Keratinocyte (primary cell): ENCODE measurements around the gene PLXDC2. TPM values are rescaled to one million over a fixed set of nuclear protein-coding genes. Genes with fewer than 3 reads are reported as not detected.

ENCODE experiments used
- DNase-seq: peaks from one replicate; pipeline ENCODE4 v3.0.0-alpha.2; 2011; ENCODE audit warnings: low read depth, missing footprints, low spot score
- FAIRE-seq: peaks from 2 replicates; lab custom pipeline; 2011; peaks lifted over from hg19 to GRCh38; lab: Jason Lieb, UNC
- H2AFZ ChIP-seq: 2 replicates; pipeline ENCODE4 v1.6.0; 2012; ENCODE audit warnings: low read length, control low read depth, inconsistent platforms; ENCODE audit not compliant: control insufficient read depth
- H3K27ac ChIP-seq: 2 replicates; pipeline ENCODE4 v1.5.1; 2011; ENCODE audit warnings: low read length; ENCODE audit not compliant: control insufficient read depth, insufficient read depth
- H3K27me3 ChIP-seq: 3 replicates; pipeline ENCODE4 v1.6.0; 2011; ENCODE audit warnings: low read length; ENCODE audit not compliant: control insufficient read depth, insufficient read depth; ENCODE audit errors: extremely low read depth
- H3K36me3 ChIP-seq, 2 experiments: 2 replicates in 1 of 2; 3 replicates in 1 of 2; pipeline ENCODE4 v1.5.1; 2011; ENCODE audit warnings: low read length in 2 of 2, mild to moderate bottlenecking in 1 of 2; ENCODE audit not compliant: control insufficient read depth in 2 of 2, insufficient read depth in 2 of 2; ENCODE audit errors: extremely low read depth in 1 of 2
- H3K4me1 ChIP-seq: 3 replicates; pipeline ENCODE4 v1.5.1; 2011; ENCODE audit warnings: low read length; ENCODE audit not compliant: control insufficient read depth, insufficient read depth; ENCODE audit errors: extremely low read depth
- H3K4me2 ChIP-seq: 3 replicates; pipeline ENCODE4 v1.6.0; 2011; ENCODE audit warnings: low read depth, low read length; ENCODE audit not compliant: control insufficient read depth, insufficient read depth; ENCODE audit errors: extremely low read depth
- H3K4me3 ChIP-seq, 3 experiments: fragments of 200-600 bp in 1 of 3; sonication (generic) in 1 of 3; 2 replicates in 2 of 3; 3 replicates in 1 of 3; pipeline ENCODE4 v1.5.1; 2011 to 2016; ENCODE audit warnings: low read length in 3 of 3, mild to moderate bottlenecking in 3 of 3, control low read depth in 2 of 3, inconsistent platforms in 1 of 3, low read depth in 1 of 3, mixed read lengths in 1 of 3, mixed run types in 1 of 3, moderate library complexity in 1 of 3; ENCODE audit not compliant: control insufficient read depth in 2 of 3, insufficient read depth in 2 of 3; ENCODE audit errors: extremely low read depth in 1 of 3
- H3K79me2 ChIP-seq: 2 replicates; pipeline ENCODE4 v1.6.0; 2012; ENCODE audit warnings: low read length; ENCODE audit not compliant: control insufficient read depth, insufficient read depth
- H3K9ac ChIP-seq: 3 replicates; pipeline ENCODE4 v1.6.0; 2011; ENCODE audit warnings: low read length; ENCODE audit not compliant: control insufficient read depth, insufficient read depth; ENCODE audit errors: extremely low read depth
- H3K9me1 ChIP-seq: 3 replicates; pipeline ENCODE4 v1.6.0; 2011; ENCODE audit warnings: low read length; ENCODE audit not compliant: control insufficient read depth, insufficient read depth; ENCODE audit errors: extremely low read depth
- H3K9me3 ChIP-seq: 2 replicates; pipeline ENCODE4 v1.5.1; 2012; ENCODE audit warnings: low read depth, low read length; ENCODE audit not compliant: control insufficient read depth
- H4K20me1 ChIP-seq: 3 replicates; pipeline ENCODE4 v1.6.0; 2011; ENCODE audit warnings: low read length; ENCODE audit not compliant: control insufficient read depth, insufficient read depth; ENCODE audit errors: extremely low read depth
- CTCF ChIP-seq, 3 experiments: IDR thresholded peaks in 1 of 3; conservative IDR thresholded peaks in 1 of 3; optimal IDR thresholded peaks in 1 of 3; 2 replicates in 2 of 3; 3 replicates in 1 of 3; pipeline versions ENCODE3 to v1.5.1; 2011; ENCODE audit warnings: low read length in 3 of 3, mild to moderate bottlenecking in 3 of 3, moderate library complexity in 2 of 3, control low read depth in 1 of 3, inconsistent platforms in 1 of 3; ENCODE audit not compliant: insufficient read depth in 2 of 3; ENCODE audit errors: extremely low read depth in 1 of 3
- EZH2 ChIP-seq: IDR thresholded peaks from one replicate; pipeline ENCODE4 v1.6.1; 2012; ENCODE audit warnings: inconsistent platforms, mild to moderate bottlenecking, low read length, moderate library complexity
- dilution Hi-C: fragments of 300-500 bp; cut with MboI; formaldehyde crosslinking; loops from one replicate; pipeline ENCODE4 v1.7.0; 2020; ENCODE audit warnings: low sequenced_read_pairs; ENCODE audit not compliant: extremely low pct_ligation_motif_present
- polyA plus RNA-seq, 5 experiments: library from polyadenylated mRNA; depleted of rRNA in 3 of 5; stranded (reverse) in 3 of 5; stranded (forward) in 1 of 5; unstranded in 1 of 5; fragments of >200 nt; gene quantifications; 1 replicate in 1 of 5; 2 replicates in 3 of 5; 3 replicates in 1 of 5; pipeline versions ENCODE4 v1.2.1 to v1.2.3, GENCODE V29; 2011 to 2012; ENCODE audit warnings: missing spikeins in 2 of 5, low read depth in 1 of 5, low replicate concordance in 1 of 5

The PLXDC2 gene
- polyA plus RNA-seq, 1 donor (not counting 4 experiments of a cell fraction or from before 2014, with no cell fraction given), result 12.9 TPM

GRCh38 chr10:20200758-20201157 is 384.5 kb downstream of the PLXDC2 start:
- Histone ChIP-seq H3K4me1 (no peaks in the 10 kb centered on the region), H2AFZ (no peak overlapping the region), H3K27me3 (no peaks in the 10 kb centered on the region), H4K20me1 (no peaks in the 10 kb centered on the region), H3K36me3 (no peaks in the 10 kb centered on the region), H3K4me2 (no peak overlapping the region), H3K27ac (no peak overlapping the region), H3K9ac (no peak overlapping the region), H3K79me2 (no peaks in the 10 kb centered on the region), H3K4me3 (no peak overlapping the region), H3K9me3 (no peaks in the 10 kb centered on the region), H3K9me1 (no peaks in the 10 kb centered on the region)
- DNase-seq, result no peak
- TF ChIP-seq CTCF (optimal IDR thresholded peaks at IDR 0.05 in 1 of 3, IDR thresholded peaks at IDR 0.05 in 1 of 3, conservative IDR thresholded peaks at IDR 0.05 in 1 of 3; ENCODE audit: extremely low read depth in 1 of 3, insufficient read depth in 2 of 3, low read length in 3 of 3) (no peak), EZH2 (no peak)
- no peak for FAIRE-seq
- dilution Hi-C loops, result no loop called here

- no peak overlapping the region for H2AFZ ChIP-seq
- H3K9me3 ChIP-seq, result no peaks in the 10 kb centered on the region
- H3K4me2 ChIP-seq, result no peak overlapping the region
- H3K79me2 ChIP-seq, result no peaks in the 10 kb centered on the region
- H4K20me1 ChIP-seq, result no peaks in the 10 kb centered on the region
- dilution Hi-C loops, result no loop called here
- no peak overlapping the region for H3K9ac ChIP-seq
- H3K9me1 ChIP-seq, result no peaks in the 10 kb centered on the region
- H3K27me3 ChIP-seq, result no peaks in the 10 kb centered on the region
- H3K27ac ChIP-seq, result no peak overlapping the region
- no peaks in the 10 kb centered on the region for H3K36me3 ChIP-seq
- H3K4me1 ChIP-seq, result no peaks in the 10 kb centered on the region
- FAIRE-seq (no peak), DNase-seq (no peak)
- no peak overlapping the region for H3K4me3 ChIP-seq
- TF ChIP-seq EZH2 (no peak), CTCF (optimal IDR thresholded peaks at IDR 0.05 in 1 of 3, IDR thresholded peaks at IDR 0.05 in 1 of 3, conservative IDR thresholded peaks at IDR 0.05 in 1 of 3; ENCODE audit: extremely low read depth in 1 of 3, insufficient read depth in 2 of 3, low read length in 3 of 3) (no peak)
Measured at GRCh38 chr10:20202337-20202736, 386.1 kb downstream of the PLXDC2 start.
